Measurements from ENCODE around the gene ADARB2. TPM values are rescaled to one million over a fixed set of nuclear protein-coding genes. Genes with fewer than 3 reads are reported as not detected.

The ADARB2 gene
- total and polyA plus RNA-seq, 4 donors: 0.55 to 0.70 (median 0.59) TPM; not detected in 1

DNA sequence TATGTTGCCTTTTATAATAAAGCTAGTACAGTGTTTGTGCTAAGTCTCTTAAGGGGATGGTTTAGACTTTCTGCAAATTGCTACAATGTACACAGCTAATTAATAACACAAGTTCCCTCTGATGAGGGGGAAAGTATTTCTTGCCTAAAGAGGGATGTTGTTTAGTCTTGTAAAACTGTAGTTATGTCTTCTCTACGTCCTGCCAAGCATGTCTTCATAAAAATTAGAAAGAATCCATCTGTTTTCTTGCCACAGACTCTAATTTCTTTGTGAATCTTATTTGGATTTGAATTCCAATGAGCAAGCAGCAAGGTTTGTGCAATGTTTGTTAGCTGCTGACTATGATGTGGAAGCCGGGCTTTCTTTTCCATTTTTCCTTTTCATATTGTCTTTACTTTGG lies 28.2 kb downstream of the ADARB2 start:
- H3K4me3 ChIP-seq (ENCODE audit: low read depth in 1 of 3, low read length in 3 of 3): no peak overlapping the region
- no peaks in the 10 kb centered on the region for H3K36me3 ChIP-seq (ENCODE audit: control insufficient read depth in 4 of 4, insufficient read depth in 3 of 4, low read depth in 1 of 4, low read length in 3 of 4)
- no peak overlapping the region for H3K9ac ChIP-seq (ENCODE audit: low read depth in 1 of 2, low read length in 2 of 2)
- WGBS: 44% methylated on average over 2 of the region's 2 CpGs
- no peak overlapping the region for H3K27ac ChIP-seq (ENCODE audit: low read depth in 1 of 2, low read length in 2 of 2)
- H3K27me3 ChIP-seq (ENCODE audit: control insufficient read depth in 4 of 4, insufficient read depth in 4 of 4, low read length in 3 of 4): peaks cover 0 to 4% (median 2%) of the 10 kb centered on the region in 4 donors
- H3K9me3 ChIP-seq (ENCODE audit: control insufficient read depth in 4 of 4, low read length in 3 of 4): no peaks in the 10 kb centered on the region
- no peaks in the 10 kb centered on the region for H3K4me1 ChIP-seq (ENCODE audit: control insufficient read depth in 4 of 4, insufficient read depth in 4 of 4, low read length in 3 of 4)
- DNase-seq (ENCODE audit: low spot score): no peak
- TF ChIP-seq SP1 (IDR thresholded peaks at IDR 0.05) (no peak), NR2F2 (IDR thresholded peaks at IDR 0.05) (no peak), ATF3 (IDR thresholded peaks at IDR 0.05) (no peak), HNF4A (conservative IDR thresholded peaks at IDR 0.05) (no peak), MAX (IDR thresholded peaks at IDR 0.05) (no peak)

DNA sequence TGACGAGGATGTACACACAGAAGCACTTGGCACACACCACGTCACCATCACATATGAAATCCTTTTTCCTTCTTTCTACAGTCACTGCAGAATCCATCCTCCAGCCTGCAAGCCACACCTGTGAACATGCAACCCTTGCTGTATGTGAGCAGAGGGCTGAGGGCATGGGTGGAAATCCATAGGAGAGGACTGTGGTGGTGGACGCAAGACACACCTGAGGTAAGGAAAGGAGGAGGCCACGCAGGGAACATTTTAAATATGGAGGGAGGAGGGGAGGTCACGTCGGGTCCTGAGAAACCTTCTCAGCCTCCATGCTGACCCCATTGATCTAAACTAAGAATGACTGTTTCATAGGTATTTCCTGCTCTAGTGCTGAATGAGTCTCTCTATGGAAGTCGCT lies 28.6 kb downstream of the ADARB2 start:
- no peak for DNase-seq (ENCODE audit: low spot score)
- TF ChIP-seq RXRA (IDR thresholded peaks at IDR 0.05) (no peak), FOXA1 (IDR thresholded peaks at IDR 0.05) (no peak), ATF3 (IDR thresholded peaks at IDR 0.05) (no peak)
- Histone ChIP-seq H3K27ac (ENCODE audit: low read depth in 1 of 2, low read length in 2 of 2) (no peak overlapping the region), H3K27me3 (ENCODE audit: control insufficient read depth in 4 of 4, insufficient read depth in 4 of 4, low read length in 3 of 4) (peaks cover 0 to 4% (median 2%) of the 10 kb centered on the region in 4 donors), H3K9ac (ENCODE audit: low read depth in 1 of 2, low read length in 2 of 2) (no peak overlapping the region), H3K4me3 (ENCODE audit: low read depth in 1 of 3, low read length in 3 of 3) (no peak overlapping the region), H3K36me3 (ENCODE audit: control insufficient read depth in 4 of 4, insufficient read depth in 3 of 4, low read depth in 1 of 4, low read length in 3 of 4) (no peaks in the 10 kb centered on the region), H3K9me3 (ENCODE audit: control insufficient read depth in 4 of 4, low read length in 3 of 4) (no peaks in the 10 kb centered on the region), H3K4me1 (ENCODE audit: control insufficient read depth in 4 of 4, insufficient read depth in 4 of 4, low read length in 3 of 4) (no peaks in the 10 kb centered on the region)
- 81% methylated on average over 7 of the region's 7 CpGs for WGBS

- H3K27ac ChIP-seq (ENCODE audit: low read depth in 1 of 2, low read length in 2 of 2): no peak overlapping the region
- TF ChIP-seq TAF1 (conservative IDR thresholded peaks at IDR 0.05): no peak
- TF ChIP-seq ATF3 (IDR thresholded peaks at IDR 0.05): no peak
- no peak for TF ChIP-seq YY1 (IDR thresholded peaks at IDR 0.05)
- TF ChIP-seq ZBTB33 (IDR thresholded peaks at IDR 0.05): no peak
- no peak for TF ChIP-seq RAD21 (IDR thresholded peaks at IDR 0.05)
- no peak for TF ChIP-seq NR2F2 (IDR thresholded peaks at IDR 0.05)
- TF ChIP-seq, protein P1, sequence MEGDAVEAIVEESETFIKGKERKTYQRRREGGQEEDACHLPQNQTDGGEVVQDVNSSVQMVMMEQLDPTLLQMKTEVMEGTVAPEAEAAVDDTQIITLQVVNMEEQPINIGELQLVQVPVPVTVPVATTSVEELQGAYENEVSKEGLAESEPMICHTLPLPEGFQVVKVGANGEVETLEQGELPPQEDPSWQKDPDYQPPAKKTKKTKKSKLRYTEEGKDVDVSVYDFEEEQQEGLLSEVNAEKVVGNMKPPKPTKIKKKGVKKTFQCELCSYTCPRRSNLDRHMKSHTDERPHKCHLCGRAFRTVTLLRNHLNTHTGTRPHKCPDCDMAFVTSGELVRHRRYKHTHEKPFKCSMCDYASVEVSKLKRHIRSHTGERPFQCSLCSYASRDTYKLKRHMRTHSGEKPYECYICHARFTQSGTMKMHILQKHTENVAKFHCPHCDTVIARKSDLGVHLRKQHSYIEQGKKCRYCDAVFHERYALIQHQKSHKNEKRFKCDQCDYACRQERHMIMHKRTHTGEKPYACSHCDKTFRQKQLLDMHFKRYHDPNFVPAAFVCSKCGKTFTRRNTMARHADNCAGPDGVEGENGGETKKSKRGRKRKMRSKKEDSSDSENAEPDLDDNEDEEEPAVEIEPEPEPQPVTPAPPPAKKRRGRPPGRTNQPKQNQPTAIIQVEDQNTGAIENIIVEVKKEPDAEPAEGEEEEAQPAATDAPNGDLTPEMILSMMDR (IDR thresholded peaks at IDR 0.05; ENCODE audit: low read depth, low read length, missing input control): no peak
- no peak for TF ChIP-seq EGR1 (IDR thresholded peaks at IDR 0.05; ENCODE audit: low read depth in 2 of 2)
- TF ChIP-seq FOXA2 (IDR thresholded peaks at IDR 0.05): no peak
- TF ChIP-seq SP1 (IDR thresholded peaks at IDR 0.05): no peak
- TF ChIP-seq REST (IDR thresholded peaks at IDR 0.05): no peak
- TF ChIP-seq FOXA1 (IDR thresholded peaks at IDR 0.05): no peak
- no peak for TF ChIP-seq GABPA (IDR thresholded peaks at IDR 0.05 in 1 of 2, conservative IDR thresholded peaks at IDR 0.05 in 1 of 2)
- peaks cover 0 to 4% (median 2%) of the 10 kb centered on the region in 4 donors for H3K27me3 ChIP-seq (ENCODE audit: control insufficient read depth in 4 of 4, insufficient read depth in 4 of 4, low read length in 3 of 4)
- H3K9ac ChIP-seq (ENCODE audit: low read depth in 1 of 2, low read length in 2 of 2): no peak overlapping the region
- DNase-seq (ENCODE audit: low spot score): no peak
- H3K4me3 ChIP-seq (ENCODE audit: low read depth in 1 of 3, low read length in 3 of 3): no peak overlapping the region
- no peaks in the 10 kb centered on the region for H3K4me1 ChIP-seq (ENCODE audit: control insufficient read depth in 4 of 4, insufficient read depth in 4 of 4, low read length in 3 of 4)
- no peaks in the 10 kb centered on the region for H3K36me3 ChIP-seq (ENCODE audit: control insufficient read depth in 4 of 4, insufficient read depth in 3 of 4, low read depth in 1 of 4, low read length in 3 of 4)
- H3K9me3 ChIP-seq (ENCODE audit: control insufficient read depth in 4 of 4, low read length in 3 of 4): no peaks in the 10 kb centered on the region
- WGBS: 27% methylated on average over 6 of the region's 6 CpGs
These were observed 30.6 kb downstream of the ADARB2 start for GRCh38 chr10:1706711-1707110.
